GM12878 (cell line): ENCODE data around the gene ZNF620. TPM values are rescaled to one million over a fixed set of nuclear protein-coding genes. Genes with fewer than 3 reads are reported as not detected.

Experiments
- ATAC-seq: fragments of 200-7000 bp; cut with Tn5 transposase; 3 replicates; pipeline ENCODE4 v1.9.1; 2020; ENCODE audit warnings: mild to moderate bottlenecking, moderate library complexity
- BruUV-seq: library from RNA; stranded (reverse); fragments of 400-500 nt; replicated peaks from 2 replicates; lab custom pipeline; 2021; lab: Mats Ljungman, UMichigan
- CTCF ChIA-PET: fragments of 300-600 bp; sonication (Branson Sonifier 250); formaldehyde crosslinking; extraction: SDS; loops from one replicate; lab custom pipeline; 2021; ENCODE audit warnings: inconsistent platforms; lab: Yijun Ruan, JAX
- POLR2A ChIA-PET: fragments of 350-600 bp; formaldehyde crosslinking; extraction: SDS; loops from one replicate; lab custom pipeline; 2021; ENCODE audit warnings: inconsistent platforms; lab: Charles Lee
- RAD21 ChIA-PET: fragments of 300-600 bp; sonication (Branson Sonifier 250); formaldehyde crosslinking; loops from one replicate; lab custom pipeline; 2023; ENCODE audit warnings: antibody characterized with exemption; ENCODE audit not compliant: unreplicated experiment; lab: Charles Lee
- SMC1A ChIA-PET: fragments of 300-600 bp; sonication (Branson Sonifier 250); formaldehyde crosslinking; loops from one replicate; lab custom pipeline; 2023; ENCODE audit not compliant: unreplicated experiment, uncharacterized antibody; lab: Charles Lee
- DNase-seq: peaks from one replicate; pipeline ENCODE4 v3.0.0-alpha.2; 2011; ENCODE audit warnings: low read depth, low spot score
- FAIRE-seq: peaks from 3 replicates; lab custom pipeline; 2011; peaks lifted over from hg19 to GRCh38; lab: Jason Lieb, UNC
- H2AFZ ChIP-seq: 2 replicates; pipeline ENCODE4 v1.6.0; 2011; ENCODE audit warnings: low read depth, low read length, control low read depth; ENCODE audit not compliant: control insufficient read depth
- H3K27ac ChIP-seq: 2 replicates; pipeline ENCODE4 v1.5.1; 2011; ENCODE audit warnings: control low read depth; ENCODE audit not compliant: control insufficient read depth, insufficient read depth
- H3K27me3 ChIP-seq, 2 experiments: replicated peaks in 1 of 2; 2 replicates each; pipeline versions ENCODE4 v1.6.0 to v1.6.1; 2011; ENCODE audit warnings: low read length in 1 of 2; ENCODE audit not compliant: control insufficient read depth in 2 of 2, insufficient read depth in 2 of 2
- H3K36me3 ChIP-seq, 2 experiments: 2 replicates each; pipeline ENCODE4 v1.5.1; 2011; ENCODE audit warnings: low read length in 1 of 2; ENCODE audit not compliant: control insufficient read depth in 2 of 2, insufficient read depth in 2 of 2
- H3K4me1 ChIP-seq: 2 replicates; pipeline ENCODE4 v1.6.1; 2011; ENCODE audit warnings: mild to moderate bottlenecking, low read length, moderate library complexity, mixed read lengths; ENCODE audit not compliant: control insufficient read depth, insufficient read depth
- H3K4me2 ChIP-seq: 2 replicates; pipeline ENCODE4 v1.6.0; 2011; ENCODE audit warnings: control low read depth; ENCODE audit not compliant: control insufficient read depth, insufficient read depth
- H3K4me3 ChIP-seq: fragments of 200-600 bp; sonication (generic); 2 replicates; pipeline ENCODE4 v1.5.1; 2016
- H3K79me2 ChIP-seq: 2 replicates; pipeline ENCODE4 v1.6.0; 2011; ENCODE audit warnings: low read length; ENCODE audit not compliant: control insufficient read depth, insufficient read depth
- H3K9ac ChIP-seq: 2 replicates; pipeline ENCODE4 v1.8.0; 2011; ENCODE audit warnings: low read length, control low read depth, mixed read lengths; ENCODE audit not compliant: control insufficient read depth, insufficient read depth
- H3K9me3 ChIP-seq: replicated peaks from 3 replicates; pipeline ENCODE4 v1.5.1; 2011; ENCODE audit warnings: mild to moderate bottlenecking, low read length; ENCODE audit not compliant: control insufficient read depth, insufficient read depth
- H4K20me1 ChIP-seq: 2 replicates; pipeline ENCODE4 v1.6.0; 2011; ENCODE audit not compliant: control insufficient read depth, insufficient read depth
- BACH1 ChIP-seq: fragments of 450-650 bp; IDR thresholded peaks from 2 replicates; pipeline ENCODE4 v1.6.1; 2017; ENCODE audit warnings: mild to moderate bottlenecking, borderline replicate concordance
- CREM ChIP-seq: IDR thresholded peaks from 2 replicates; pipeline ENCODE4 v1.6.1; 2014; ENCODE audit warnings: antibody characterized with exemption, low read depth
- GATAD2B ChIP-seq: fragments of 450-650 bp; conservative IDR thresholded peaks from 2 replicates; pipeline ENCODE4 v1.6.1; 2017; ENCODE audit warnings: low read depth, mild to moderate bottlenecking, moderate library complexity
- RUNX3 ChIP-seq: IDR thresholded peaks from 2 replicates; pipeline ENCODE4 v1.6.1; 2012; ENCODE audit warnings: low read length, inconsistent platforms
- SMAD1 ChIP-seq: fragments of 450-650 bp; IDR thresholded peaks from 2 replicates; pipeline ENCODE4 v1.6.1; 2018; ENCODE audit warnings: mild to moderate bottlenecking, low read depth; ENCODE audit not compliant: partially characterized antibody
- SRF ChIP-seq, 2 experiments: IDR thresholded peaks; 2 replicates each; pipeline ENCODE4 v1.6.1; 2011; ENCODE audit warnings: low read depth in 2 of 2, low read length in 2 of 2, mild to moderate bottlenecking in 1 of 2, moderate library complexity in 1 of 2
- WGBS: methylation state at CpG from one replicate; pipeline ENCODE4 v1.1.6; 2016; ENCODE audit warnings: low lambda C conversion rate; ENCODE audit not compliant: insufficient replicate concordance, insufficient coverage; ENCODE audit errors: missing lambda C conversion rate; 5-methylcytosine and 5-hydroxymethylcytosine counted together
- in situ Hi-C: fragments of 300-500 bp; cut with MboI; formaldehyde crosslinking; loops from 9 replicates; pipeline ENCODE4 v1.14.3; 2018; ENCODE audit warnings: mixed read lengths
- intact Hi-C: fragments of 100-400 bp; cut with micrococcal nuclease; formaldehyde crosslinking; loops from one replicate; pipeline ENCODE4 v1.14.2; 2022; ENCODE audit not compliant: unreplicated experiment
- polyA plus RNA-seq, 11 experiments: library from polyadenylated mRNA; depleted of rRNA in 4 of 11; unstranded in 6 of 11; stranded (reverse) in 5 of 11; fragments of >200 nt; fragmentation: Nextera tagmentation in 4 of 11; fragmentation: Illumina TruSeq in 1 of 11; extraction: Ambion mirVana in 4 of 11; extraction: Trizol in 1 of 11; gene quantifications; 1 replicate in 1 of 11; 2 replicates in 10 of 11; pipeline versions ENCODE4 v1.2.1 to v1.2.3, GENCODE V29; 2011 to 2016; ENCODE audit warnings: inconsistent platforms in 2 of 11, missing spikeins in 2 of 11, low read depth in 1 of 11
- total RNA-seq, 4 experiments: library from RNA; depleted of rRNA in 3 of 4; stranded (reverse); fragments of >200 nt in 3 of 4; fragmentation: Illumina TruSeq in 1 of 4; extraction: Trizol in 1 of 4; gene quantifications; 2 replicates each; pipeline versions ENCODE4 v1.2.1 to v1.2.3, GENCODE V29; 2013 to 2021
- TF ChIP-seq, protein P1 (sequence below): fragments of 450-650 bp; IDR thresholded peaks from 2 replicates; pipeline ENCODE4 v1.6.1; 2018; ENCODE audit warnings: mild to moderate bottlenecking, low read depth, moderate library complexity; ENCODE audit not compliant: partially characterized antibody
- TF ChIP-seq, protein P2 (sequence below): fragments of 150-350 bp; IDR thresholded peaks from 2 replicates; pipeline ENCODE4 v1.6.1; 2016; ENCODE audit warnings: low read depth, low read length
- TF ChIP-seq, protein P3 (sequence below): fragments of 450-650 bp; IDR thresholded peaks from 2 replicates; pipeline ENCODE4 v1.6.1; 2017; ENCODE audit warnings: mild to moderate bottlenecking, low read depth, inconsistent platforms; ENCODE audit not compliant: poor library complexity, severe bottlenecking
- TF ChIP-seq, protein P4 (sequence below): IDR thresholded peaks from 2 replicates; pipeline ENCODE4 v1.6.1; 2012; ENCODE audit warnings: mild to moderate bottlenecking, low read depth, low read length

ZNF620 gene
- total and polyA plus RNA-seq, 10 of the 15 experiments (the other 5 are each of a cell fraction or from before 2014, with no cell fraction given): 1.3 to 4.3 (median 2.2) TPM

DNA sequence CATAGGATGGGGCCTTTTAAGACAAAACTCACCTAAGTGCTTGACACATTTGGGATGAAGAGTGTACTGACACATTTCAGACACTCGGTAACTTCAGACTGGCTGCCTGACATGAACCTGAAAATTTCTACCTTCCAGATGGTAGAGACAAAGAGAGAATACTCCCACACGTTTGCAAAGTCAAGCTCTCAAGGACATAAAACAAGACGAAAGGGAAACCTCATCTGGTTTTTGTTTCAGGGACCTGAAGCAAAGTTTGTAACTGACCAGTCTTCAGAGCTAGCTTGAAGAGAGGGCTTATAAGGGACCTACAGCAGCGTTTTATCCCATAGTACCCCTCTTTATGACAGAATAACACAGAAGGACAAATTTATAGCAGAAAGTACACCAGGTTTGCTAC lies 60.9 kb downstream of the ZNF620 start:
- no peak for FAIRE-seq
- intact Hi-C loops: no loop called here

More for the DNA sequence above, 60.9 kb downstream of the ZNF620 start:
- no peak overlapping the region for H3K4me2 ChIP-seq
- H3K79me2 ChIP-seq: no peaks in the 10 kb centered on the region
- ChIA-PET SMC1A (no interaction called here), RAD21 (no interaction called here), POLR2A (no interaction called here), CTCF (no interaction called here)
- ATAC-seq: no peak
- no peak overlapping the region for H2AFZ ChIP-seq
- TF ChIP-seq SRF (IDR thresholded peaks at IDR 0.05; ENCODE audit: low read depth in 2 of 2, low read length in 2 of 2) (no peak), RUNX3 (no peak), CREM (no peak), BACH1 (no peak), GATAD2B (no peak), SMAD1 (no peak)
- TF ChIP-seq, protein P1, sequence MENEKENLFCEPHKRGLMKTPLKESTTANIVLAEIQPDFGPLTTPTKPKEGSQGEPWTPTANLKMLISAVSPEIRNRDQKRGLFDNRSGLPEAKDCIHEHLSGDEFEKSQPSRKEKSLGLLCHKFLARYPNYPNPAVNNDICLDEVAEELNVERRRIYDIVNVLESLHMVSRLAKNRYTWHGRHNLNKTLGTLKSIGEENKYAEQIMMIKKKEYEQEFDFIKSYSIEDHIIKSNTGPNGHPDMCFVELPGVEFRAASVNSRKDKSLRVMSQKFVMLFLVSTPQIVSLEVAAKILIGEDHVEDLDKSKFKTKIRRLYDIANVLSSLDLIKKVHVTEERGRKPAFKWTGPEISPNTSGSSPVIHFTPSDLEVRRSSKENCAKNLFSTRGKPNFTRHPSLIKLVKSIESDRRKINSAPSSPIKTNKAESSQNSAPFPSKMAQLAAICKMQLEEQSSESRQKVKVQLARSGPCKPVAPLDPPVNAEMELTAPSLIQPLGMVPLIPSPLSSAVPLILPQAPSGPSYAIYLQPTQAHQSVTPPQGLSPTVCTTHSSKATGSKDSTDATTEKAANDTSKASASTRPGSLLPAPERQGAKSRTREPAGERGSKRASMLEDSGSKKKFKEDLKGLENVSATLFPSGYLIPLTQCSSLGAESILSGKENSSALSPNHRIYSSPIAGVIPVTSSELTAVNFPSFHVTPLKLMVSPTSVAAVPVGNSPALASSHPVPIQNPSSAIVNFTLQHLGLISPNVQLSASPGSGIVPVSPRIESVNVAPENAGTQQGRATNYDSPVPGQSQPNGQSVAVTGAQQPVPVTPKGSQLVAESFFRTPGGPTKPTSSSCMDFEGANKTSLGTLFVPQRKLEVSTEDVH: no peak
- TF ChIP-seq, protein P2, sequence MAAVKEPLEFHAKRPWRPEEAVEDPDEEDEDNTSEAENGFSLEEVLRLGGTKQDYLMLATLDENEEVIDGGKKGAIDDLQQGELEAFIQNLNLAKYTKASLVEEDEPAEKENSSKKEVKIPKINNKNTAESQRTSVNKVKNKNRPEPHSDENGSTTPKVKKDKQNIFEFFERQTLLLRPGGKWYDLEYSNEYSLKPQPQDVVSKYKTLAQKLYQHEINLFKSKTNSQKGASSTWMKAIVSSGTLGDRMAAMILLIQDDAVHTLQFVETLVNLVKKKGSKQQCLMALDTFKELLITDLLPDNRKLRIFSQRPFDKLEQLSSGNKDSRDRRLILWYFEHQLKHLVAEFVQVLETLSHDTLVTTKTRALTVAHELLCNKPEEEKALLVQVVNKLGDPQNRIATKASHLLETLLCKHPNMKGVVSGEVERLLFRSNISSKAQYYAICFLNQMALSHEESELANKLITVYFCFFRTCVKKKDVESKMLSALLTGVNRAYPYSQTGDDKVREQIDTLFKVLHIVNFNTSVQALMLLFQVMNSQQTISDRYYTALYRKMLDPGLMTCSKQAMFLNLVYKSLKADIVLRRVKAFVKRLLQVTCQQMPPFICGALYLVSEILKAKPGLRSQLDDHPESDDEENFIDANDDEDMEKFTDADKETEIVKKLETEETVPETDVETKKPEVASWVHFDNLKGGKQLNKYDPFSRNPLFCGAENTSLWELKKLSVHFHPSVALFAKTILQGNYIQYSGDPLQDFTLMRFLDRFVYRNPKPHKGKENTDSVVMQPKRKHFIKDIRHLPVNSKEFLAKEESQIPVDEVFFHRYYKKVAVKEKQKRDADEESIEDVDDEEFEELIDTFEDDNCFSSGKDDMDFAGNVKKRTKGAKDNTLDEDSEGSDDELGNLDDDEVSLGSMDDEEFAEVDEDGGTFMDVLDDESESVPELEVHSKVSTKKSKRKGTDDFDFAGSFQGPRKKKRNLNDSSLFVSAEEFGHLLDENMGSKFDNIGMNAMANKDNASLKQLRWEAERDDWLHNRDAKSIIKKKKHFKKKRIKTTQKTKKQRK: no peak
- TF ChIP-seq, protein P3, sequence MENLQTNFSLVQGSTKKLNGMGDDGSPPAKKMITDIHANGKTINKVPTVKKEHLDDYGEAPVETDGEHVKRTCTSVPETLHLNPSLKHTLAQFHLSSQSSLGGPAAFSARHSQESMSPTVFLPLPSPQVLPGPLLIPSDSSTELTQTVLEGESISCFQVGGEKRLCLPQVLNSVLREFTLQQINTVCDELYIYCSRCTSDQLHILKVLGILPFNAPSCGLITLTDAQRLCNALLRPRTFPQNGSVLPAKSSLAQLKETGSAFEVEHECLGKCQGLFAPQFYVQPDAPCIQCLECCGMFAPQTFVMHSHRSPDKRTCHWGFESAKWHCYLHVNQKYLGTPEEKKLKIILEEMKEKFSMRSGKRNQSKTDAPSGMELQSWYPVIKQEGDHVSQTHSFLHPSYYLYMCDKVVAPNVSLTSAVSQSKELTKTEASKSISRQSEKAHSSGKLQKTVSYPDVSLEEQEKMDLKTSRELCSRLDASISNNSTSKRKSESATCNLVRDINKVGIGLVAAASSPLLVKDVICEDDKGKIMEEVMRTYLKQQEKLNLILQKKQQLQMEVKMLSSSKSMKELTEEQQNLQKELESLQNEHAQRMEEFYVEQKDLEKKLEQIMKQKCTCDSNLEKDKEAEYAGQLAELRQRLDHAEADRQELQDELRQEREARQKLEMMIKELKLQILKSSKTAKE: no peak
- TF ChIP-seq, protein P4, sequence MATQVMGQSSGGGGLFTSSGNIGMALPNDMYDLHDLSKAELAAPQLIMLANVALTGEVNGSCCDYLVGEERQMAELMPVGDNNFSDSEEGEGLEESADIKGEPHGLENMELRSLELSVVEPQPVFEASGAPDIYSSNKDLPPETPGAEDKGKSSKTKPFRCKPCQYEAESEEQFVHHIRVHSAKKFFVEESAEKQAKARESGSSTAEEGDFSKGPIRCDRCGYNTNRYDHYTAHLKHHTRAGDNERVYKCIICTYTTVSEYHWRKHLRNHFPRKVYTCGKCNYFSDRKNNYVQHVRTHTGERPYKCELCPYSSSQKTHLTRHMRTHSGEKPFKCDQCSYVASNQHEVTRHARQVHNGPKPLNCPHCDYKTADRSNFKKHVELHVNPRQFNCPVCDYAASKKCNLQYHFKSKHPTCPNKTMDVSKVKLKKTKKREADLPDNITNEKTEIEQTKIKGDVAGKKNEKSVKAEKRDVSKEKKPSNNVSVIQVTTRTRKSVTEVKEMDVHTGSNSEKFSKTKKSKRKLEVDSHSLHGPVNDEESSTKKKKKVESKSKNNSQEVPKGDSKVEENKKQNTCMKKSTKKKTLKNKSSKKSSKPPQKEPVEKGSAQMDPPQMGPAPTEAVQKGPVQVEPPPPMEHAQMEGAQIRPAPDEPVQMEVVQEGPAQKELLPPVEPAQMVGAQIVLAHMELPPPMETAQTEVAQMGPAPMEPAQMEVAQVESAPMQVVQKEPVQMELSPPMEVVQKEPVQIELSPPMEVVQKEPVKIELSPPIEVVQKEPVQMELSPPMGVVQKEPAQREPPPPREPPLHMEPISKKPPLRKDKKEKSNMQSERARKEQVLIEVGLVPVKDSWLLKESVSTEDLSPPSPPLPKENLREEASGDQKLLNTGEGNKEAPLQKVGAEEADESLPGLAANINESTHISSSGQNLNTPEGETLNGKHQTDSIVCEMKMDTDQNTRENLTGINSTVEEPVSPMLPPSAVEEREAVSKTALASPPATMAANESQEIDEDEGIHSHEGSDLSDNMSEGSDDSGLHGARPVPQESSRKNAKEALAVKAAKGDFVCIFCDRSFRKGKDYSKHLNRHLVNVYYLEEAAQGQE: no peak
- 0% methylated on average over 4 of the region's 4 CpGs for WGBS
- in situ Hi-C loops: no loop called here
- H3K4me3 ChIP-seq: no peak overlapping the region
- H3K36me3 ChIP-seq: no peaks in the 10 kb centered on the region
- H3K27ac ChIP-seq: no peak overlapping the region
- no TSS peak for BruUV-seq
- no peaks in the 10 kb centered on the region for H3K9me3 ChIP-seq
- DNase-seq: no peak
- no peak overlapping the region for H3K9ac ChIP-seq
- no peaks in the 10 kb centered on the region; the same call in 1 of the 2 replicates for H3K4me1 ChIP-seq
- H4K20me1 ChIP-seq: no peaks in the 10 kb centered on the region
- H3K27me3 ChIP-seq: no peaks in the 10 kb centered on the region
